OCI-LY3 (cell line): Measurements from ENCODE around the gene IPO9.
A peak's percentile ranks its signal among the peaks of the same experiment; 100 is the strongest.

Source experiments
- H2AFZ ChIP-seq: fragments of 200-600, 300-600 bp; shearing (Covaris generic); 2 replicates; pipeline ENCODE4 v1.6.0; 2014; ENCODE audit warnings: antibody characterized with exemption, low read depth, low read length
- H3K27ac ChIP-seq: fragments of 200-600, 300-600 bp; sonication (generic); 2 replicates; pipeline ENCODE4 v1.5.1; 2014; ENCODE audit warnings: mild to moderate bottlenecking, low read length, moderate library complexity, mixed read lengths
- H3K27me3 ChIP-seq: fragments of 200-600, 300-600 bp; sonication (generic); 2 replicates; pipeline ENCODE4 v1.6.1; 2014; ENCODE audit warnings: low read depth, low read length, mixed read lengths
- H3K36me3 ChIP-seq: fragments of 200-600, 300-600 bp; sonication (generic); replicated peaks from 2 replicates; pipeline ENCODE3; 2014; ENCODE audit warnings: low read depth, low read length, mixed read lengths
- H3K4me1 ChIP-seq: fragments of 300-600, 200-600 bp; sonication (generic); 2 replicates; pipeline ENCODE4 v1.6.1; 2014; ENCODE audit warnings: low read length, mixed read lengths
- H3K4me2 ChIP-seq: fragments of 200-600, 300-600 bp; sonication (generic); 2 replicates; pipeline ENCODE4 v1.6.1; 2014; ENCODE audit warnings: low read length, mixed read lengths
- H3K4me3 ChIP-seq: fragments of 300-600, 200-600 bp; sonication (generic); 2 replicates; pipeline ENCODE4 v1.5.1; 2014; ENCODE audit warnings: antibody characterized with exemption, mild to moderate bottlenecking, low read length, moderate library complexity
- H3K79me2 ChIP-seq: fragments of 300-600, 200-600 bp; shearing (Covaris generic); 2 replicates; pipeline ENCODE4 v1.6.1; 2014; ENCODE audit warnings: mild to moderate bottlenecking, low read length, mixed read lengths
- H3K9ac ChIP-seq: fragments of 300-600, 200-600 bp; shearing (Covaris generic); 2 replicates; pipeline ENCODE4 v1.6.0; 2014; ENCODE audit warnings: mild to moderate bottlenecking, low read length, moderate library complexity
- H3K9me3 ChIP-seq: fragments of 200-600, 300-600 bp; shearing (Covaris generic); 2 replicates; pipeline ENCODE4 v1.6.1; 2014; ENCODE audit warnings: low read length, mixed read lengths; ENCODE audit not compliant: insufficient read depth
- H4K20me1 ChIP-seq: fragments of 200-600, 300-600 bp; sonication (generic); 2 replicates; pipeline ENCODE4 v1.6.1; 2016; ENCODE audit warnings: low read length, mixed read lengths; ENCODE audit not compliant: insufficient read depth
- EZH2phosphoT487 ChIP-seq: fragments of 200-600 bp; shearing (Covaris generic); IDR thresholded peaks from 2 replicates; pipeline ENCODE4 v1.6.1; 2018; ENCODE audit warnings: antibody characterized with exemption, mixed run types, low read depth
- TF ChIP-seq, protein P1 (sequence below): fragments of 200-600, 300-600 bp; sonication (generic); IDR thresholded peaks from 2 replicates; pipeline ENCODE4 v1.5.1; 2014; ENCODE audit warnings: antibody characterized with exemption, low read length, low read depth

IPO9 gene

GRCh38 chr1:201882665-201883132 lies 53.7 kb downstream of the IPO9 start:
- no peak overlapping the region for H3K4me2 ChIP-seq

GRCh38 chr1:201883266-201883665 lies 54.3 kb downstream of the IPO9 start:
- Histone ChIP-seq H3K79me2 (no peaks in the 10 kb centered on the region), H4K20me1 (0 out of 2 replicates have a peak, but pooled peaks cover 2% of the 10 kb centered on the region), H3K36me3 (peaks cover 17% of the 10 kb centered on the region), H3K27me3 (peaks cover 10% of the 10 kb centered on the region; the same call in 1 of the 2 replicates), H3K4me1 (peaks cover 28% of the 10 kb centered on the region), H3K27ac (no peak overlapping the region), H3K9me3 (no peaks in the 10 kb centered on the region), H2AFZ (no peak overlapping the region), H3K4me2 (peak overlapping the region; percentile 47; the same call in 1 of the 2 replicates), H3K9ac (no peak overlapping the region), H3K4me3 (no peak overlapping the region)
- no peak for TF ChIP-seq EZH2phosphoT487
- TF ChIP-seq, protein P1, sequence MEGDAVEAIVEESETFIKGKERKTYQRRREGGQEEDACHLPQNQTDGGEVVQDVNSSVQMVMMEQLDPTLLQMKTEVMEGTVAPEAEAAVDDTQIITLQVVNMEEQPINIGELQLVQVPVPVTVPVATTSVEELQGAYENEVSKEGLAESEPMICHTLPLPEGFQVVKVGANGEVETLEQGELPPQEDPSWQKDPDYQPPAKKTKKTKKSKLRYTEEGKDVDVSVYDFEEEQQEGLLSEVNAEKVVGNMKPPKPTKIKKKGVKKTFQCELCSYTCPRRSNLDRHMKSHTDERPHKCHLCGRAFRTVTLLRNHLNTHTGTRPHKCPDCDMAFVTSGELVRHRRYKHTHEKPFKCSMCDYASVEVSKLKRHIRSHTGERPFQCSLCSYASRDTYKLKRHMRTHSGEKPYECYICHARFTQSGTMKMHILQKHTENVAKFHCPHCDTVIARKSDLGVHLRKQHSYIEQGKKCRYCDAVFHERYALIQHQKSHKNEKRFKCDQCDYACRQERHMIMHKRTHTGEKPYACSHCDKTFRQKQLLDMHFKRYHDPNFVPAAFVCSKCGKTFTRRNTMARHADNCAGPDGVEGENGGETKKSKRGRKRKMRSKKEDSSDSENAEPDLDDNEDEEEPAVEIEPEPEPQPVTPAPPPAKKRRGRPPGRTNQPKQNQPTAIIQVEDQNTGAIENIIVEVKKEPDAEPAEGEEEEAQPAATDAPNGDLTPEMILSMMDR = no peak

More at GRCh38 chr1:201882665-201883132, 53.7 kb downstream of the IPO9 start:
- Histone ChIP-seq H3K27ac (0 out of 2 replicates have a peak overlapping the region, but pooled peaks have one; percentile 21), H3K27me3 (peaks cover 10% of the 10 kb centered on the region; the same call in 1 of the 2 replicates), H3K36me3 (peaks cover 21% of the 10 kb centered on the region), H3K9me3 (no peaks in the 10 kb centered on the region), H4K20me1 (0 out of 2 replicates have a peak, but pooled peaks cover 2% of the 10 kb centered on the region), H2AFZ (no peak overlapping the region), H3K4me3 (no peak overlapping the region), H3K79me2 (no peaks in the 10 kb centered on the region), H3K9ac (no peak overlapping the region), H3K4me1 (peaks cover 28% of the 10 kb centered on the region)
- TF ChIP-seq, protein P1 = peak; percentile 29
- no peak for TF ChIP-seq EZH2phosphoT487

- Histone ChIP-seq H3K9ac (no peak overlapping the region), H3K4me2 (peak overlapping the region; percentile 47), H3K27me3 (peaks cover 10% of the 10 kb centered on the region; the same call in 1 of the 2 replicates), H3K36me3 (peaks cover 12% of the 10 kb centered on the region), H2AFZ (no peak overlapping the region), H3K9me3 (no peaks in the 10 kb centered on the region), H3K79me2 (no peaks in the 10 kb centered on the region), H3K4me1 (peaks cover 28% of the 10 kb centered on the region), H4K20me1 (0 out of 2 replicates have a peak, but pooled peaks cover 2% of the 10 kb centered on the region), H3K4me3 (peak overlapping the region; percentile 29), H3K27ac (no peak overlapping the region)
- no peak for TF ChIP-seq EZH2phosphoT487
- TF ChIP-seq, protein P1 = no peak
Observed at GRCh38 chr1:201883786-201884185, 54.8 kb downstream of the IPO9 start.

GRCh38 chr1:201884425-201884824 lies 55.5 kb downstream of the IPO9 start:
- no peak overlapping the region for H2AFZ ChIP-seq
- peaks cover 5% of the 10 kb centered on the region for H3K36me3 ChIP-seq
- TF ChIP-seq, protein P1 = no peak
- TF ChIP-seq EZH2phosphoT487 = no peak
- H3K27me3 ChIP-seq = peaks cover 10% of the 10 kb centered on the region; the same call in 1 of the 2 replicates
- H3K4me3 ChIP-seq = no peak overlapping the region
- no peaks in the 10 kb centered on the region for H3K9me3 ChIP-seq
- no peak overlapping the region for H3K9ac ChIP-seq
- H3K27ac ChIP-seq = no peak overlapping the region
- peaks cover 28% of the 10 kb centered on the region for H3K4me1 ChIP-seq
- no peak overlapping the region for H3K4me2 ChIP-seq
- H3K79me2 ChIP-seq = no peaks in the 10 kb centered on the region
- 0 out of 2 replicates have a peak, but pooled peaks cover 2% of the 10 kb centered on the region for H4K20me1 ChIP-seq
